Measurements from ENCODE around the gene RNF187.

The RNF187 gene

DNA sequence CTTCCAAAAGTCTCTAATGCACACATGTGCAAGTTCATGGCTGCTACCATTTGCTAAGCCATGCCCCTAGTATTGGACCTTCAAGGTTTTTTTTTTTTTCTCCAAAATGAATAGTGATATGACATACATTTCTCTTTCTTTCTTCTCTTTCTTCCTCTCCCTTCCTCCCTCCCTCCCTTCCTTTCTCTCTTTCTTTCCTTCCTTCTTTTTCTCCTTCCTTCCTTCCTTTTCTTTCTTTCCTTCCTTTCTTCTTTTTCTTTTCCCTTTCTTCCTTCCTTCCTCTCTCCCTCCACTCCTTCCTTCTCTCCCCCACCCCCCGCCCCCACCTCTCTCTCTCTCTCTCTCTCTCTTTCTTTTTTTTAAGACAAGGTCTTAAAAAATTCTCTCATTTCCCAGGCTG lies 3.4 kb upstream of the RNF187 start:
- TF ChIP-seq POLR2AphosphoS5 (IDR thresholded peaks at IDR 0.05; ENCODE audit: low read depth, low read length) (no peak), SIN3A (IDR thresholded peaks at IDR 0.05; ENCODE audit: borderline replicate concordance, insufficient read depth, low read length) (no peak), FOXP2 (optimal IDR thresholded peaks at IDR 0.05; ENCODE audit: borderline replicate concordance, extremely low read depth, extremely low read length, insufficient read depth) (no peak), TAF1 (IDR thresholded peaks at IDR 0.05; ENCODE audit: borderline replicate concordance, insufficient read depth, low read length) (no peak)
- TF ChIP-seq, protein P1, sequence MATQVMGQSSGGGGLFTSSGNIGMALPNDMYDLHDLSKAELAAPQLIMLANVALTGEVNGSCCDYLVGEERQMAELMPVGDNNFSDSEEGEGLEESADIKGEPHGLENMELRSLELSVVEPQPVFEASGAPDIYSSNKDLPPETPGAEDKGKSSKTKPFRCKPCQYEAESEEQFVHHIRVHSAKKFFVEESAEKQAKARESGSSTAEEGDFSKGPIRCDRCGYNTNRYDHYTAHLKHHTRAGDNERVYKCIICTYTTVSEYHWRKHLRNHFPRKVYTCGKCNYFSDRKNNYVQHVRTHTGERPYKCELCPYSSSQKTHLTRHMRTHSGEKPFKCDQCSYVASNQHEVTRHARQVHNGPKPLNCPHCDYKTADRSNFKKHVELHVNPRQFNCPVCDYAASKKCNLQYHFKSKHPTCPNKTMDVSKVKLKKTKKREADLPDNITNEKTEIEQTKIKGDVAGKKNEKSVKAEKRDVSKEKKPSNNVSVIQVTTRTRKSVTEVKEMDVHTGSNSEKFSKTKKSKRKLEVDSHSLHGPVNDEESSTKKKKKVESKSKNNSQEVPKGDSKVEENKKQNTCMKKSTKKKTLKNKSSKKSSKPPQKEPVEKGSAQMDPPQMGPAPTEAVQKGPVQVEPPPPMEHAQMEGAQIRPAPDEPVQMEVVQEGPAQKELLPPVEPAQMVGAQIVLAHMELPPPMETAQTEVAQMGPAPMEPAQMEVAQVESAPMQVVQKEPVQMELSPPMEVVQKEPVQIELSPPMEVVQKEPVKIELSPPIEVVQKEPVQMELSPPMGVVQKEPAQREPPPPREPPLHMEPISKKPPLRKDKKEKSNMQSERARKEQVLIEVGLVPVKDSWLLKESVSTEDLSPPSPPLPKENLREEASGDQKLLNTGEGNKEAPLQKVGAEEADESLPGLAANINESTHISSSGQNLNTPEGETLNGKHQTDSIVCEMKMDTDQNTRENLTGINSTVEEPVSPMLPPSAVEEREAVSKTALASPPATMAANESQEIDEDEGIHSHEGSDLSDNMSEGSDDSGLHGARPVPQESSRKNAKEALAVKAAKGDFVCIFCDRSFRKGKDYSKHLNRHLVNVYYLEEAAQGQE (IDR thresholded peaks at IDR 0.05; ENCODE audit: insufficient read depth in 1 of 2, low read depth in 2 of 2, low read length in 2 of 2): no peak

DNA sequence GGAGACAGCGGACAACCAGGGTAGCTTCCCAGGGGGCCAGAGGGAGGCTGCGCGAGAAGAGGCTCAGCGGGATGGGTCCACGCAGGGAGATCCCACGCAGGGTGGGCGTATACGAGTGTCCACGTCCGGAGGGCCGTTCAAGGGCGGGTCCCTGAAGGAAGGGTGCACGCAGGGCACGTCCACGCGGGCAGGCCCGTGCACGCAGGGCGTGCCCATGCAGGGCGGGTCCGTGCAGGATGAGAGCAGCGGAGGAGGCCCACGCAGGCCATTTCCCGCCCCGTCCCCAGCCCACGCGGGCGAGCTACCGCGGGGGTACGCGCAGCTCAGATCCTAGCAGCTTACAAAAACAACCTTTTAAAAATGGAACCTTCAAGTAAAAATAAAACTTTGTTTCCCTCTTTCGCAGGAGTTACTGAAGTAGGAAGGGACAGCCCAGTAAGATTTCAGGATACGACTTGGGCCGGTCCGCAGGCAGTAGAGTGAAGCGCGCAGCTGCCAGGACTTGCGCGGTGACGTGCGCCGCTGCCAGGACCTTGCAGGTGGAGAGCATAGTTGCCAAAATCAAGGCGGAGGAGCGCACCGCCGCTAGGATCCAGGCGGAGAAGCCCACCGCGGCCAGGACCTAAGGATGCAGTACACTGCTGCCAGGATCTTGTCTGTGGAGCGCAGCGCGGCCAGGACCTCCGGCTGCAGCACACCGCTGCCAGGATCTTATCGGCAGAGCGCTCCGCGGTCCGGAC lies 416 bp upstream of the RNF187 start:
- TF ChIP-seq SIN3A (IDR thresholded peaks at IDR 0.05; ENCODE audit: borderline replicate concordance, insufficient read depth, low read length): no peak
- TF ChIP-seq TAF1 (IDR thresholded peaks at IDR 0.05; ENCODE audit: borderline replicate concordance, insufficient read depth, low read length): no peak
- no peak for TF ChIP-seq FOXP2 (optimal IDR thresholded peaks at IDR 0.05; ENCODE audit: borderline replicate concordance, extremely low read depth, extremely low read length, insufficient read depth)
- peak; percentile 77 for TF ChIP-seq POLR2AphosphoS5 (IDR thresholded peaks at IDR 0.05; ENCODE audit: low read depth, low read length)
- TF ChIP-seq, protein P1 (IDR thresholded peaks at IDR 0.05; ENCODE audit: insufficient read depth in 1 of 2, low read depth in 2 of 2, low read length in 2 of 2): no peak

DNA sequence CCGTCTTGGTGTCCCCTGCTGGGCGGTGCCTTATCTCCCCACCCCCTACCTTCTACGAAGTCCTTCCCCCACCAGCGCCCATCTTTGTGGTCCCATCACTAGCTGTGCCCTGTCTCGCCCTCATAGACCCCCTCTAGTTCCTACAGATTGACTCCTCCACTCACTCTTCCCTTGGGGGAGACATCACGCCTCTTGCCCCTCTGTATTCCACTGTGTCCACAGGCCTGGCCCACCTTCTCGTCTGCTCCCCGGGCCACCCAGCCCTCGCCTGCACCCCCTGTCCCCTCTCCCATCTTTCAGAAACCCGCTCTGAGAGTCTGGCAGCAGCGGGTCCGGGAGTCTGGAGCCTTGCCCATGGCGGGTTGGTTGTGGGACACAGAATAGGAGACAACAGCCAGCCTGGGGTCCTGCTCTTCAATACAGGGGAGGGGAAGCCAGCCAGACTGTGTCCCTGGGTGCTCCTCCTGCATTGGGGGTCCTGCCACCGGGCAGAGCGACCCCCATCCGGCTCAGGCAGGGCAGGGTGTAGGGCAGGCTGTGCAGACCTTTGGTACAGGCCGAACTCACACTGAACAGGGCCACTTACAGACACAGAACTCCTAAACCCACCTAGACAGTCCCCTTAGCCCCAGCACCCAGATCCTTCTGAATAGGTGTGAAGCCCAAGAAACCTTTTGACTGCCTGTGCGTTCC lies 1.1 kb downstream of the RNF187 start:
- TF ChIP-seq POLR2AphosphoS5 (IDR thresholded peaks at IDR 0.05; ENCODE audit: low read depth, low read length): peak; percentile 40
- no peak for TF ChIP-seq SIN3A (IDR thresholded peaks at IDR 0.05; ENCODE audit: borderline replicate concordance, insufficient read depth, low read length)

DNA sequence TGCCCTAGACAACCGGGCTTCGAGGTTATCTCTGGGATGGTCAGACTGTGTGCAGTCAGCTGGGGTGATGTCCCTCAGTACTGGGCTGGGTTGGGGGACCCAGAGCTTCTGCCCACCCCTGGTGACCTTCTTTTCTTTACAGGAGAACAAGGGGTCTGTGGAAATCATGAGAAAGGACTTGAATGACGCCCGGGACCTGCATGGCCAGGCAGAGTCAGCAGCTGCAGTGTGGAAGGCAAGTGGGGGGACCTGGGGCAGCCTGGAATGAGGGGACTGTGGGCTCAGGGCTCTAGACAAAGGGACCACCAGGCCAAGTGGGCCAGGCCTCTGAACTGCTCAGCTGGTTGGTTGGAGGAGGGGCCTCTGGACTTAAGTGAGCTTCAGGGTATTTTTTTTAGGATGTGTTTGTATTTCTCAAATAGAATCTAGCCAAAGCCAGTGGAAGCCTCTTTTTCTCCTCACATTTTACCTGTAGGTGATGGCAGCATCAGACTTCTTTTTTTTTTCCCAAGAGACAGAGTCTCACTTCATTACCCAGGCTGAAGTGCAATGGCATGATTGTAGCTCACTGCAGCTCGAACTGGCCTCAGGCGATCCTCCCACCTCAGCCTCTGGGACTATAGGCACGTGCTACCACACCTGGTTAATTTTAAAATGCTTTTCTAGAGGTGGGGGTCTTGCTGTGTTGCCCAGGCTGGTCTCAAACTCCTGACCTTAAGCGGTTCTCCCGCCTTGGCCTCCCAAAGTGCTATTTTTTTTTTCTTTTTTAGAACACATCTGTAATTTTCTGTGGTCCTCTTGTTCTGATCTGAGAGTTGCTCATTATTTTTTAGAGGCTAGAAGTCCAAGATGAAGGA lies 1.9 kb downstream of the RNF187 start:
- TF ChIP-seq, protein P1 (IDR thresholded peaks at IDR 0.05; ENCODE audit: insufficient read depth in 1 of 2, low read depth in 2 of 2, low read length in 2 of 2): no peak
- TF ChIP-seq FOXP2 (optimal IDR thresholded peaks at IDR 0.05; ENCODE audit: borderline replicate concordance, extremely low read depth, extremely low read length, insufficient read depth) (no peak), SIN3A (IDR thresholded peaks at IDR 0.05; ENCODE audit: borderline replicate concordance, insufficient read depth, low read length) (no peak)

Data from PFSK-1 (cell line).